Neutrophil (primary cell): ENCODE results near the gene LRRC55.

ENCODE experiments used
- H3K27ac ChIP-seq: fragments of 200-600 bp; sonication (generic); 2 replicates; pipeline ENCODE4 v1.5.1; 2016; ENCODE audit warnings: mild to moderate bottlenecking, moderate library complexity
- H3K27me3 ChIP-seq: fragments of 200-600 bp; sonication (generic); 2 replicates; pipeline ENCODE4 v1.6.0; 2016; ENCODE audit warnings: mild to moderate bottlenecking
- H3K36me3 ChIP-seq: fragments of 200-600 bp; sonication (generic); 2 replicates; pipeline ENCODE4 v1.5.1; 2017
- H3K4me1 ChIP-seq, 2 experiments: fragments of 200-600 bp in 1 of 2; sonication (generic) in 1 of 2; 1 replicate in 1 of 2; 2 replicates in 1 of 2; pipeline versions ENCODE4 v1.5.1 to v1.6.1; 2013 to 2016; ENCODE audit warnings: low read depth in 1 of 2, low read length in 1 of 2, mild to moderate bottlenecking in 1 of 2, moderate library complexity in 1 of 2; ENCODE audit not compliant: control insufficient read depth in 1 of 2, insufficient read depth in 1 of 2
- H3K4me3 ChIP-seq, 2 experiments: fragments of 200-600 bp in 1 of 2; sonication (generic) in 1 of 2; 1 replicate in 1 of 2; 2 replicates in 1 of 2; pipeline ENCODE4 v1.5.1; 2013 to 2016; ENCODE audit warnings: low read depth in 1 of 2, low read length in 1 of 2, mild to moderate bottlenecking in 1 of 2, moderate library complexity in 1 of 2
- H3K9me3 ChIP-seq: fragments of 200-600 bp; sonication (generic); 2 replicates; pipeline ENCODE4 v1.5.1; 2016
- TF ChIP-seq, protein P1 (sequence below): fragments of 200-600 bp; sonication (generic); IDR thresholded peaks from 2 replicates; pipeline ENCODE4 v1.5.1; 2016; ENCODE audit warnings: antibody characterized with exemption

LRRC55 gene

DNA sequence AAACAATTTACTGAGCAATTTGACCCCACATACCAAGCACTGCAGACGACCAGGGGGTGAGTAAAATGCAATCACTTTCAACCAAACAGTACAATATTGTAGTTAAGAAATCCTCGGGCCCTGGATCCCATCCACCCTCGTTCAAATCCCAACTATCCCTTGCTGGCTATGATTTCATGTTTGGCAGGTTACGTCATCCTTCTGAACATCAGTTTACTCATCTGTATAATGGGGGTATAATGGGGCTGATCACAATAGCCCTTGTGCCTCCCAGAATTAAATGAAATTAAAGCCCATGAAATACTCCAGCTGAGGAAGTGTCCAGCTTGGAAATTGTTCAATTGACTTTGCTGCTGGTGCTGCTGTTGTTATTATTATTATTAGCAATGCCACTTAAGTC lies 34.7 kb downstream of the LRRC55 start:
- H3K27ac ChIP-seq: no peak overlapping the region
- H3K9me3 ChIP-seq: no peaks in the 10 kb centered on the region
- no peaks in the 10 kb centered on the region for H3K36me3 ChIP-seq
- TF ChIP-seq, protein P1, sequence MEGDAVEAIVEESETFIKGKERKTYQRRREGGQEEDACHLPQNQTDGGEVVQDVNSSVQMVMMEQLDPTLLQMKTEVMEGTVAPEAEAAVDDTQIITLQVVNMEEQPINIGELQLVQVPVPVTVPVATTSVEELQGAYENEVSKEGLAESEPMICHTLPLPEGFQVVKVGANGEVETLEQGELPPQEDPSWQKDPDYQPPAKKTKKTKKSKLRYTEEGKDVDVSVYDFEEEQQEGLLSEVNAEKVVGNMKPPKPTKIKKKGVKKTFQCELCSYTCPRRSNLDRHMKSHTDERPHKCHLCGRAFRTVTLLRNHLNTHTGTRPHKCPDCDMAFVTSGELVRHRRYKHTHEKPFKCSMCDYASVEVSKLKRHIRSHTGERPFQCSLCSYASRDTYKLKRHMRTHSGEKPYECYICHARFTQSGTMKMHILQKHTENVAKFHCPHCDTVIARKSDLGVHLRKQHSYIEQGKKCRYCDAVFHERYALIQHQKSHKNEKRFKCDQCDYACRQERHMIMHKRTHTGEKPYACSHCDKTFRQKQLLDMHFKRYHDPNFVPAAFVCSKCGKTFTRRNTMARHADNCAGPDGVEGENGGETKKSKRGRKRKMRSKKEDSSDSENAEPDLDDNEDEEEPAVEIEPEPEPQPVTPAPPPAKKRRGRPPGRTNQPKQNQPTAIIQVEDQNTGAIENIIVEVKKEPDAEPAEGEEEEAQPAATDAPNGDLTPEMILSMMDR: no peak
- H3K27me3 ChIP-seq: peaks cover 15% of the 10 kb centered on the region
- peaks cover 0 to 3% of the 10 kb centered on the region in 2 experiments for H3K4me1 ChIP-seq
- no peak overlapping the region for H3K4me3 ChIP-seq

DNA sequence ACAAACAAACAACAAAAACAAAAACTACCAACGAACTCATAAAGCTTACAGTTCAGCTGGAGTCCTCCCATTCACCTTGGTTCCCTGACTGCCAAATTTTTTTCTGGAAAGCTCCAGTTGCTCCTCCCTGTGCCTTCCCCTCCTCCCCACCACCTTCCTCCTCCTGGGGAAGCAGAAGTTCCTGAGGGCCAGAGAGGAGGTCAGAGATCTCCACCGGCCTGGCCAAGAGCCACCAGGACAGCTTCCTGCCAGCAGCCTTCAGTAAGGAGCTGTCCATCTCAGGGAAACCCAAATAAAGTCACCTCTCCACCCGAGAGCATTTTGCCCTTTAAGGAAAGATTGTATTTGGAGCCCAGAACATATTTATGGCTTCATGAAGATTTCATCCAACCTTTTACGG lies 35.3 kb downstream of the LRRC55 start:
- Histone ChIP-seq H3K27ac (no peak overlapping the region), H3K9me3 (no peaks in the 10 kb centered on the region), H3K27me3 (peaks cover 15% of the 10 kb centered on the region), H3K4me3 (no peak overlapping the region), H3K4me1 (peaks cover 0 to 3% of the 10 kb centered on the region in 2 experiments), H3K36me3 (no peaks in the 10 kb centered on the region)
- TF ChIP-seq, protein P1: no peak

DNA sequence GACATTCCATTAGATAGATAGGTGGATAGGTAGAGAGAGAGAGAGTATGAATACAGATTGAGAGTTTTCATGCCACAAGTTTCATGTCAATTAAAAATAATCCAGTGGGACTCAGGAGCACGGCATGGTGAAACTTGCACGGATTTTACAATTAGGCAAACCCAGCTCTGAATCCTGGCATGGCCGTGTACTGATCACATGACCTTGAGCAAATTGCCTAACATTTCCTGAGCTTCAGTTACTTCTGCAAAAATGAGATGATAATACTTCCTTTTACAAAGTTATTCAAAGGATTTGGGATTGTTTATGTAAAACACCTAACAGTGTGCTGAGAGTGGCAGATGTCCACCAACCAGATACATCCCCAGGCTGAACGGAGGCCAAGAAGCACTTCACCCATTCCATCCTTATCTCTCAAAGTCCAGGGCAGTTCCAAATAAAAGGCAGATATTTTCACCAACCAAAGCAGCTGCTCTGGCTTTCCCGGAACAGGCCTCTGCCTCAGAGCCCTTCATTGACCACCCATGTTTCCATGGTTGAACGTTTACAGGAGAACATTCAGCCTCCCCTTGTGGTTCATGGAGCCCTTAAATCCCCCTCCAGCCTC lies 37.4 kb downstream of the LRRC55 start:
- H3K27me3 ChIP-seq: peaks cover 8% of the 10 kb centered on the region
- no peak overlapping the region for H3K27ac ChIP-seq
- no peaks in the 10 kb centered on the region for H3K36me3 ChIP-seq
- no peak overlapping the region for H3K4me3 ChIP-seq
- peaks cover 0 to 3% of the 10 kb centered on the region in 2 experiments for H3K4me1 ChIP-seq
- TF ChIP-seq, protein P1: no peak
- no peaks in the 10 kb centered on the region for H3K9me3 ChIP-seq

DNA sequence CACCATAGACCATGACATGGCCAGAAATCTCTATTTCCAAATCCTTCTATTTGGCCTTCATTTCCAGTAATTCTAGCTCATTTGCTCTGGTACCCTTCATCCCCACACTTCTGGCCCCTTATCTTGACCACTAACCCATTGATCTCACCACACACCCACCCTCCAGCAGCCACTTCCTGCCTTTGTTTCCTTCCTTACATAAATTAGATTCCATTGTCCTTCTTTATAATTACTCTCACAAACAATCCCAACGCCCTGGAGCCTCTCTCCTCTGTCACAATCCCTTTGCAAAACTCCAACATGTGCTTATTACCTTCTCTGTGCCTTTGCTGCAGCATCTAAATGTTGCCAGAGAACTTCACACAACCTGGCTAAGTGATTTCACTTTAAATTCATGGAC lies 40.5 kb downstream of the LRRC55 start:
- Histone ChIP-seq H3K36me3 (no peaks in the 10 kb centered on the region), H3K9me3 (no peaks in the 10 kb centered on the region), H3K27me3 (no peaks in the 10 kb centered on the region), H3K4me3 (no peak overlapping the region), H3K27ac (no peak overlapping the region), H3K4me1 (peaks cover 0 to 3% of the 10 kb centered on the region in 2 experiments)
- TF ChIP-seq, protein P1: no peak

DNA sequence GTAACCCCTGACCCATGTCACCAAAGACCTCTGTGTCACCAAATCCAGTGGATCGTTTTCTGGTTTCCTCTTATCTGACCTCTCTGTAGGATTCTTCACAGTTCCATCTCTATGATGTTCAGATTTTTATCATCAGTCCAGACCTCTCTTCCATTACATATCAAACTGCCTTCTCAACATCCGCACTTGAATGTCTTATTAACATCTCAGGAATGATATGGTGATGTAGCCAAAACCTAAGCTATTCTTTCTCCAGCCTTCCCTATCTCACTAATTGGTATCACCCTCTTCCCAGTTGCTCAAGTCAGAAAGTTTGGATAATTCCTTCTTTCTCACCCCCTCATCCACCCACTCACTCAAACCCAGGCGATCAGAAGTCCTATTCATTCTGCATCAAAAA lies 41.8 kb downstream of the LRRC55 start:
- H3K9me3 ChIP-seq: no peaks in the 10 kb centered on the region
- no peak overlapping the region for H3K4me3 ChIP-seq
- no peak overlapping the region for H3K27ac ChIP-seq
- H3K4me1 ChIP-seq: peaks cover 0 to 3% of the 10 kb centered on the region in 2 experiments
- no peaks in the 10 kb centered on the region for H3K36me3 ChIP-seq
- H3K27me3 ChIP-seq: peaks cover 4% of the 10 kb centered on the region
- TF ChIP-seq, protein P1: no peak

DNA sequence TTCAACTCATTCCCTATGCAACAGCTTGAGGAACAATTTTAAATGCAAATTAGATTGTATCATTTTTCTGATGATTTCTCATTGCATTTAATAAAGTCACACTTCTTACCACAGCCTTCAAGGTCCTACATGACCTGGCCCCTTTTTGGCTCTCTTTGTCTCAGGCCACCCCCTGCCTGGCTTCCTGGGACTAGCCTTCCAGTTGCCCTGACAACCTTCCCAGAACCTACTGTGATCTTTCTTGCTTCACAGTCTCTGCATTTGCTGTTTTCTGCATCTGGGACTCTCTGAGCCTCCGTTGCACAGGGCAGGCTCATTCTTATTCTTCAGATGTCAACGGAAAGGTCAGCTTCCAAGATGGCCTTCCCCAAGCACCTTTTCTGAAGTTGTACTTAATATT lies 42.4 kb downstream of the LRRC55 start:
- Histone ChIP-seq H3K9me3 (no peaks in the 10 kb centered on the region), H3K4me1 (peaks cover 0 to under 1% of the 10 kb centered on the region in 2 experiments), H3K4me3 (no peak overlapping the region), H3K27ac (no peak overlapping the region), H3K36me3 (no peaks in the 10 kb centered on the region), H3K27me3 (peaks cover 9% of the 10 kb centered on the region)
- TF ChIP-seq, protein P1: no peak
